Endodermal cell (in vitro differentiated cells): ENCODE measurements around the gene NISCH. TPM values are rescaled to one million over a fixed set of nuclear protein-coding genes. Genes with fewer than 3 reads are reported as not detected.

Experiments
- DNase-seq: peaks from one replicate; pipeline ENCODE4 v3.0.0-alpha.2; 2017
- H3K27ac ChIP-seq: 2 replicates; pipeline ENCODE4 v1.5.1; 2013; ENCODE audit warnings: mild to moderate bottlenecking, low read depth, low read length, moderate library complexity
- H3K27me3 ChIP-seq: 2 replicates; pipeline ENCODE4 v1.6.1; 2013; ENCODE audit warnings: mild to moderate bottlenecking, low read length, moderate library complexity; ENCODE audit not compliant: insufficient read depth, control insufficient read depth, poor library complexity, severe bottlenecking
- H3K36me3 ChIP-seq: 2 replicates; pipeline ENCODE4 v1.7.0; 2013; ENCODE audit warnings: mild to moderate bottlenecking, low read length, moderate library complexity; ENCODE audit not compliant: control insufficient read depth, insufficient read depth
- H3K4me1 ChIP-seq: one replicate; pipeline ENCODE4 v1.7.0; 2013; ENCODE audit warnings: low read length; ENCODE audit not compliant: control insufficient read depth, insufficient read depth
- H3K4me3 ChIP-seq: 2 replicates; pipeline ENCODE4 v1.5.1; 2013; ENCODE audit warnings: mild to moderate bottlenecking, low read length, moderate library complexity
- H3K9ac ChIP-seq: 2 replicates; pipeline ENCODE4 v1.6.1; 2013; ENCODE audit warnings: mild to moderate bottlenecking, low read length, moderate library complexity; ENCODE audit not compliant: poor library complexity, severe bottlenecking; ENCODE audit errors: extremely low read depth
- H3K9me3 ChIP-seq: 2 replicates; pipeline ENCODE4 v1.6.1; 2013; ENCODE audit warnings: mild to moderate bottlenecking, low read length, moderate library complexity; ENCODE audit not compliant: control insufficient read depth
- H3K27ac Mint-ChIP-seq: 2 replicates; pipeline ENCODE4 v1.8.0; 2020; ENCODE audit warnings: mixed read lengths
- H3K27me3 Mint-ChIP-seq: 2 replicates; pipeline ENCODE4 v1.8.0; 2021; ENCODE audit warnings: mild to moderate bottlenecking, mixed read lengths; ENCODE audit not compliant: insufficient read depth
- H3K36me3 Mint-ChIP-seq: 2 replicates; pipeline ENCODE4 v1.8.0; 2020; ENCODE audit warnings: low read depth, mixed read lengths
- H3K4me1 Mint-ChIP-seq: 2 replicates; pipeline ENCODE4 v1.8.0; 2020; ENCODE audit warnings: mixed read lengths
- H3K4me3 Mint-ChIP-seq: 2 replicates; pipeline ENCODE4 v1.8.0; 2020; ENCODE audit warnings: mild to moderate bottlenecking, moderate library complexity, mixed read lengths
- H3K9me3 Mint-ChIP-seq: 2 replicates; pipeline ENCODE4 v1.8.0; 2020; ENCODE audit warnings: mild to moderate bottlenecking, mixed read lengths
- WGBS, 2 experiments: methylation state at CpG; one replicate each; pipeline versions ENCODE4 v1.1.5 to v1.1.7; 2013; ENCODE audit warnings: missing lambda C conversion rate in 2 of 2, mixed read lengths in 1 of 2; ENCODE audit not compliant: insufficient coverage in 1 of 2, insufficient read length in 1 of 2; 5-methylcytosine and 5-hydroxymethylcytosine counted together
- total RNA-seq, 2 donors: library from RNA; stranded (reverse); fragmentation: NEBNext Ultra II Directional in 1 of 2; extraction: Animal tissue kit (Norgen Biotek cat#: 25700) in 1 of 2; gene quantifications; 2 replicates in 1 of 2; 3 replicates in 1 of 2; pipeline ENCODE4 v1.2.1, GENCODE V29; 2021
- TF ChIP-seq, protein P1 (sequence below): fragments of 200-600 bp; sonication (generic); conservative IDR thresholded peaks from 2 replicates; pipeline ENCODE4 v1.5.0; 2021; ENCODE audit warnings: antibody characterized with exemption, mild to moderate bottlenecking

The NISCH gene
- total RNA-seq, 2 donors from 2014 or later: 151 to 156 TPM

DNA sequence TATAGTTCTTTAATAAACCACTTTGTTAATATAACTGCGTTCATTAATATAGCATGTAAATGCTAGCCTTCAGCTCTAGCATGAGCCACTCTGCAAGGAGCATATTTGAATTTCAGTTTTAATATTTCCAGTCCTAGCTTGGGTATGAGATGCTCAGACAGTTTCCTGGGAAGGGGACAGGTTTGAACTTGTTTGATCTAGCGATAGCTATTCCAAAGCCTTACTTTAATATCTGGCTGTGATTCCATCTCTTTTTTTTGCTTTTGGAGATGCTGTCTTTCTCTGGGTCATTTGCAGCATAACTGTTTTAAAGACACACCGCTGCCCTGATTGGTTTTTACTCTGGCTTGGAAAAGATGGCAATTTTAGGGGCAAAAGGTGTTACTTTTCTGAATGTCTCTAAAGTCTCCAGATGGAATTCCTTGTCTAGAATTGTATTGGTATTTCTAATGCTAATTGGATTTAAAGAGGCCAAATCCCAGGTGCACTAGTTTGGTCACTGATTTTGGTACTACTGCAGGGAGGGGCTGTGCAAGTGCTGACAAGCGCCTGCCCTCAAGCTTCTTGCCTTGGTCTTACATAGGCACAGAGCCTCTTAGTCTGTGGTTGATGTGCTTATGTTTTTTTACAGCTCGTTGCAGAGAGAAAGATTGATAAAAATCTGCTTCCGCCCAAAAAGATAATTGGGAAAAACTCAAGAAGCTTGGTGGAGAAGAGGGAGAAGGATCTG lies 2.8 kb downstream of the NISCH start:
- peaks cover 45% of the 10 kb centered on the region for H3K36me3 Mint-ChIP-seq
- Histone ChIP-seq H3K9me3 (no peaks in the 10 kb centered on the region), H3K36me3 (peaks cover 49% of the 10 kb centered on the region), H3K9ac (no peak overlapping the region), H3K27ac (no peak overlapping the region), H3K4me1 (peaks cover 8% of the 10 kb centered on the region), H3K27me3 (no peaks in the 10 kb centered on the region), H3K4me3 (peak overlapping the region; percentile 97)
- DNase-seq: no peak
- H3K27me3 Mint-ChIP-seq: no peaks in the 10 kb centered on the region
- WGBS, 2 experiments: 80 to 100% methylated on average over 3 to 6 of the region's 6 CpGs
- no peaks in the 10 kb centered on the region for H3K9me3 Mint-ChIP-seq
- H3K27ac Mint-ChIP-seq: no peak overlapping the region
- no peak overlapping the region for H3K4me3 Mint-ChIP-seq
- peaks cover 29% of the 10 kb centered on the region for H3K4me1 Mint-ChIP-seq
- TF ChIP-seq, protein P1, sequence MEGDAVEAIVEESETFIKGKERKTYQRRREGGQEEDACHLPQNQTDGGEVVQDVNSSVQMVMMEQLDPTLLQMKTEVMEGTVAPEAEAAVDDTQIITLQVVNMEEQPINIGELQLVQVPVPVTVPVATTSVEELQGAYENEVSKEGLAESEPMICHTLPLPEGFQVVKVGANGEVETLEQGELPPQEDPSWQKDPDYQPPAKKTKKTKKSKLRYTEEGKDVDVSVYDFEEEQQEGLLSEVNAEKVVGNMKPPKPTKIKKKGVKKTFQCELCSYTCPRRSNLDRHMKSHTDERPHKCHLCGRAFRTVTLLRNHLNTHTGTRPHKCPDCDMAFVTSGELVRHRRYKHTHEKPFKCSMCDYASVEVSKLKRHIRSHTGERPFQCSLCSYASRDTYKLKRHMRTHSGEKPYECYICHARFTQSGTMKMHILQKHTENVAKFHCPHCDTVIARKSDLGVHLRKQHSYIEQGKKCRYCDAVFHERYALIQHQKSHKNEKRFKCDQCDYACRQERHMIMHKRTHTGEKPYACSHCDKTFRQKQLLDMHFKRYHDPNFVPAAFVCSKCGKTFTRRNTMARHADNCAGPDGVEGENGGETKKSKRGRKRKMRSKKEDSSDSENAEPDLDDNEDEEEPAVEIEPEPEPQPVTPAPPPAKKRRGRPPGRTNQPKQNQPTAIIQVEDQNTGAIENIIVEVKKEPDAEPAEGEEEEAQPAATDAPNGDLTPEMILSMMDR: no peak

DNA sequence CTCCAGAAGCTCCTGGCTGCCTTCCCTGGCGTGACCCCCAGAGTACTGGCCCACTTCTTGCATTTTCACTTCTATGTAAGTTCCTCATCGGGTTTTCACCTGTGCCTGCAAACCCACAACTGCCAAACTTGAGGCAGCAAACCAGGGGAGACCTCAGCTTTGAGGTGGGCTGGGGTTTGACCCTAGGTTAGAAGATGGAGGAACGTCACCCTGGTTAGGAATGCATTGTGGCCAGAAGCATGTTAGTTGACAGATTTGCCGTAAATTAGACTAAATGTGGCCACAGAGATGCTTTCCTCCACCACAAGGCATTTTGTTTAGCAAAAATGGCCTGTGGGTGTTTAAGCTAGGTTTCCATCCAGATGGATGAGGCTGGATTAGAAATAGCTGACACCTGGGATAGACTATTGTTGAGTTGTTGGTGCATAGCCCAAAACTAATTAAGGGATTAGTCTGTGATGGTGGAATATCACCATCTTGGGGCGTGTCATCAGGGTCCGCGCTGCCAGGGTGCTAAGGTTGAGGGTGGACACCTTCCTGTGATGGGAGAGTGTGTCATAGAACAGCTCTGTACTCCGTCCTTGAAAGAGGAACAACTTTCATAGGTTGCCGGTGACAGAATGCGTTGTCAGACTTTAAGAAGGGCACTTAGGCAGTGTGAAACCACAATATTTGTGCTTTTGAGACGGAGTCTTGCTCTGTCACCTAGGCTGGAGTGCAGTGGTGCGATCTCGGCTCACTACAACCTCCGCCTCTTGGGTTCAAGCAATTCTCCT lies 3.6 kb downstream of the NISCH start:
- H3K4me1 ChIP-seq: peaks cover 6% of the 10 kb centered on the region
- Mint-ChIP-seq H3K36me3 (peaks cover 50% of the 10 kb centered on the region), H3K27me3 (no peaks in the 10 kb centered on the region), H3K4me1 (peaks cover 23% of the 10 kb centered on the region), H3K4me3 (no peak overlapping the region), H3K9me3 (no peaks in the 10 kb centered on the region), H3K27ac (no peak overlapping the region)
- no peaks in the 10 kb centered on the region for H3K9me3 ChIP-seq
- H3K4me3 ChIP-seq: no peak overlapping the region
- H3K27me3 ChIP-seq: no peaks in the 10 kb centered on the region
- no peak overlapping the region for H3K9ac ChIP-seq
- H3K36me3 ChIP-seq: peaks cover 56% of the 10 kb centered on the region
- DNase-seq: no peak
- TF ChIP-seq, protein P1: no peak
- no peak overlapping the region for H3K27ac ChIP-seq
- 89 to 98% methylated on average over 13 to 14 of the region's 14 CpGs for WGBS, 2 experiments

- Histone ChIP-seq H3K9me3 (no peaks in the 10 kb centered on the region), H3K4me3 (no peak overlapping the region), H3K4me1 (peaks cover 6% of the 10 kb centered on the region), H3K27ac (no peak overlapping the region), H3K36me3 (peaks cover 85% of the 10 kb centered on the region), H3K27me3 (no peaks in the 10 kb centered on the region), H3K9ac (no peak overlapping the region)
- H3K36me3 Mint-ChIP-seq: peaks cover 65% of the 10 kb centered on the region
- TF ChIP-seq, protein P1: no peak
- peaks cover 18% of the 10 kb centered on the region for H3K4me1 Mint-ChIP-seq
- no peak overlapping the region for H3K4me3 Mint-ChIP-seq
- H3K27me3 Mint-ChIP-seq: no peaks in the 10 kb centered on the region
- no peaks in the 10 kb centered on the region for H3K9me3 Mint-ChIP-seq
- H3K27ac Mint-ChIP-seq: no peak overlapping the region
- 93 to 94% methylated on average over 5 to 6 of the region's 6 CpGs for whole genome bisulfite sequencing, 2 experiments
- DNase-seq: no peak
These were observed 6.5 kb downstream of the NISCH start for GRCh38 chr3:52461874-52462273.
